GM12864 (cell line): Measurements from ENCODE around the gene PPAN.

Experiments used
- DNase-seq: peaks from one replicate; pipeline ENCODE4 v3.0.0-alpha.2; 2011; ENCODE audit warnings: low read depth
- H3K4me3 ChIP-seq: 2 replicates; pipeline ENCODE4 v1.5.1; 2011; ENCODE audit warnings: mild to moderate bottlenecking, low read depth, low read length, control low read depth
- TF ChIP-seq, protein P1 (sequence below): IDR thresholded peaks from 2 replicates; pipeline ENCODE4 v1.5.1; 2011; ENCODE audit warnings: low read depth, mild to moderate bottlenecking, moderate library complexity, low read length, control low read depth, inconsistent platforms; ENCODE audit errors: missing control alignments

PPAN gene

DNA sequence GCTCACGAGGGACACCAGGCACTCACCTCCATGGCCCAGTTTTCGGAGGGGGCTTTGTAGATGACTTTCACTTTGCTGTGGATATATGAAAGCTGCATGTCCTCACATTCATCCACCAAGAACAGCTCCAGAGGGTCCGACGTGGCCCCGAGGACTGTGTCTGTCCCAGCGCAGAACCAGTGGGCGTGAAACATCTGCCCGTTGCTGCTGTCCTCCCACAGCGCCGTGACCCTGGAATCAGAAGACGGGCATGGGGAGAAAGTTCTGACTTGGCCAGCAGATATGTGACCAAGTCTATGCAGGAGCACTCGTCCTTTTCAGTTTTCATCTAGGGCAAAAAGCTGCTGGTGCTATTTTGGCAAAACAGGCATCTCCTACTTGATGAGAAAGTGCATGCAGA, 43.3 kb downstream of the PPAN start:
- DNase-seq = no peak
- TF ChIP-seq, protein P1, sequence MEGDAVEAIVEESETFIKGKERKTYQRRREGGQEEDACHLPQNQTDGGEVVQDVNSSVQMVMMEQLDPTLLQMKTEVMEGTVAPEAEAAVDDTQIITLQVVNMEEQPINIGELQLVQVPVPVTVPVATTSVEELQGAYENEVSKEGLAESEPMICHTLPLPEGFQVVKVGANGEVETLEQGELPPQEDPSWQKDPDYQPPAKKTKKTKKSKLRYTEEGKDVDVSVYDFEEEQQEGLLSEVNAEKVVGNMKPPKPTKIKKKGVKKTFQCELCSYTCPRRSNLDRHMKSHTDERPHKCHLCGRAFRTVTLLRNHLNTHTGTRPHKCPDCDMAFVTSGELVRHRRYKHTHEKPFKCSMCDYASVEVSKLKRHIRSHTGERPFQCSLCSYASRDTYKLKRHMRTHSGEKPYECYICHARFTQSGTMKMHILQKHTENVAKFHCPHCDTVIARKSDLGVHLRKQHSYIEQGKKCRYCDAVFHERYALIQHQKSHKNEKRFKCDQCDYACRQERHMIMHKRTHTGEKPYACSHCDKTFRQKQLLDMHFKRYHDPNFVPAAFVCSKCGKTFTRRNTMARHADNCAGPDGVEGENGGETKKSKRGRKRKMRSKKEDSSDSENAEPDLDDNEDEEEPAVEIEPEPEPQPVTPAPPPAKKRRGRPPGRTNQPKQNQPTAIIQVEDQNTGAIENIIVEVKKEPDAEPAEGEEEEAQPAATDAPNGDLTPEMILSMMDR = no peak

DNA sequence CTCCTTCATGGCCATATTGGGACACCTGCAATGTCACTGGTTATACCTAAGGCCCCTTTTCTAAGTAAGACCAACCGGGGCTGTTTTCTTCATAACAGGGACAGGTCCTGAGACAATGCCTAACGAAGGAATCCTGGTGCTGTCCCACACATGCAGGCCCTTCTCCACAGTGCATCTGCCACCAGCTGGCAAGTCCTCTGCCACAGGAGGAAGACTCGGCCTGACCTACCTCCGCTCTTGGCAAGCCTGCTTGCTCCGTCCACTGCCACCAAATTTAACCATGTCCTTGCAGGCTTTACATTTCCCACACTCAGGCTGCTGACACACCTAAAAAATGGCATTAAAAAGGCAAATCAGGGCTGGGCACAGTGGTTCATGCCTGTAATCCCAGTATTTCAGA, 45.4 kb downstream of the PPAN start:
- DNase-seq = no peak

More for the DNA sequence above, 43.3 kb downstream of the PPAN start:
- H3K4me3 ChIP-seq = no peak overlapping the region

DNA sequence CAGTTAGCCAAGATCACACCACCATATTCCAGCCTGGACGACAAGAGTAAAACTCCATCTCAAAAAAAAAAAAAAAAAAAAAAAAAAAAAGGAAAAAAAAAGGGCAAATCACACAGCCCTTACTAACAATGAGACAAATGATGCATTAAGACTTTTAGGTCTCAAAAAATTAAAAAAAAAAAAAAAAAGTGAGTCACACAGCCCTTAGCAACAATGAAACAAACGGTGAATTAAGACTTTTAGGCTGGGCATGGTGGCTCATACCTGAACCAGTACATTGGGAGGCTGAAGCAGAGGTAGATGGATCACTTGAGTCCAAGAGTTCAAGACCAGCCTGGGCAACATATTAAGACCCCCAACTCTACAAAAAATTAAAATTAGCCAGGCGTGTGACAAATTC, 45.9 kb downstream of the PPAN start:
- DNase-seq = no peak
- TF ChIP-seq, protein P1 = no peak
- H3K4me3 ChIP-seq = no peak overlapping the region

More for the DNA sequence above, 45.4 kb downstream of the PPAN start:
- TF ChIP-seq, protein P1 = no peak
- no peak overlapping the region for H3K4me3 ChIP-seq

- no peak overlapping the region for H3K4me3 ChIP-seq
- DNase-seq = no peak
- TF ChIP-seq, protein P1 = no peak
Measured at GRCh38 chr19:10155839-10156238, 49.7 kb downstream of the PPAN start.

DNA sequence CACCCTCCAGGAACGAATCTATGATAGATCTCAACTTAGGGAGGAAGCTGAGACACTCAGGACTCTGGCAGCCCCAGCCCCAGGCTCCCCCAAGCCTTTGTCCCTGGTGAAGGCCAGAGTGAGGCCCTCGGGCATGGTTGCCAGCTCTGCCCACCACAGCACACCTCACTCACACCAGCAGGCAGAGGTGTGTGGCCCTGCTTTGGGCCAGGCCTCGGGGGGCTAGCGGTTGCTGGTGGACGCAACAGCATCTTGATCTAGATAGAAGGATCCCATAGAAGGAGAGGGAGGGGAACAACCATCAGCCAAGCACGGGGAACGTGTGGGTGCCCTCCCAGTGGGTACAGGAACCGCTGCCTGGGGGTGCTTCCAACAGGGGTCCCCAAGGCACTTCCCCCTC, 51.9 kb downstream of the PPAN start:
- H3K4me3 ChIP-seq = no peak overlapping the region
- TF ChIP-seq, protein P1 = no peak

DNA sequence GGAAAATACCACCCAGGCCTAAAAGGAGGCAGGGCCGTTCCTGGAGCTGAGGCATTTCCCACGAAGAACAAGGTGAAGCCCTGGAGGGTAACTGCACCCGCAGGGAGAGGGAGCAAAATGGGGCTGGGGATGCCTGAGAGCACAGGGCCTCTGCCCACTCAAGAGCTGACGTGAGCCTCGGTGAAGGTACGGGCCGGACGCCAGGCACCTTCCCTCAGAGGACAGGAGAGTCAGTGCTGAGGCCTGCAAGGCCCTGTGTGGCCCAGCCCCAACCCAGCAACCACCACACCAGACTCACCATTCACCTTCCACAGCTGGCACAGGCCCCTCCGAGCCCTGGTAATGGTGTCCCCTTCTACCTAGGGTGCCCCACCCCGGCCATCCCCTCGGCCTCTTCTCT, 52.3 kb downstream of the PPAN start:
- TF ChIP-seq, protein P1 = no peak
- DNase-seq = no peak
- H3K4me3 ChIP-seq = no peak overlapping the region

More for the DNA sequence above, 51.9 kb downstream of the PPAN start:
- no peak for DNase-seq

- no peak overlapping the region for H3K4me3 ChIP-seq
- TF ChIP-seq, protein P1 = no peak
- no peak for DNase-seq
Measured at GRCh38 chr19:10159610-10160009, 53.4 kb downstream of the PPAN start.
